Measurements from ENCODE around the gene C1QTNF12.
A peak's percentile ranks its signal among the peaks of the same experiment; 100 is the strongest.

Gene C1QTNF12

GRCh38 chr1:1239614-1240347 lies 6.7 kb downstream of the C1QTNF12 start:
- DNase-seq, result no peak

- no peak for DNase-seq
These were observed 7.3 kb downstream of the C1QTNF12 start for GRCh38 chr1:1239227-1239613.

DNA sequence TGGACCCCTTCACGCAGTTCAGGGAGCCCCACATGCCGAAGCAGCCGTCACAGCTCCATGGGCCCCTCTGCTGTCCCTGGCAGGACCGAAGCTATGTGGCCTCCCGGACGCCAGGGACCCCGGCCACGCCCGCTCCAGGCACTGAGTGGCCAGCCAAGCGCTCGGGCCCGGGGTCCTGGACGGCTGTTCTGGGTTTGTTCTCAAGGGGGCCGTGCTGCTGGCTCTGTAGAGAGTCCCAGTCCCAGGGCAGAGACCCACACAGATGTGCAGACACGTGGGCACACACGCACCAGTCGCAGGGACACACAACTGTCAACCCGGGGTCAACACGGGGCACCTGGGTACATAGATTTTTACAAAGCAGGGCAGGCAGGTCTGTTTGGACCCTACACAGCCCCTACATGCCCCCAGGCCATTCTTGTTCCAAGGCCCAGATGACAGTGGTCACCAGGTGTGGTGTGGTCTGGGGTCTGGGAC lies 7.8 kb downstream of the C1QTNF12 start:
- DNase-seq, result no peak

DNA sequence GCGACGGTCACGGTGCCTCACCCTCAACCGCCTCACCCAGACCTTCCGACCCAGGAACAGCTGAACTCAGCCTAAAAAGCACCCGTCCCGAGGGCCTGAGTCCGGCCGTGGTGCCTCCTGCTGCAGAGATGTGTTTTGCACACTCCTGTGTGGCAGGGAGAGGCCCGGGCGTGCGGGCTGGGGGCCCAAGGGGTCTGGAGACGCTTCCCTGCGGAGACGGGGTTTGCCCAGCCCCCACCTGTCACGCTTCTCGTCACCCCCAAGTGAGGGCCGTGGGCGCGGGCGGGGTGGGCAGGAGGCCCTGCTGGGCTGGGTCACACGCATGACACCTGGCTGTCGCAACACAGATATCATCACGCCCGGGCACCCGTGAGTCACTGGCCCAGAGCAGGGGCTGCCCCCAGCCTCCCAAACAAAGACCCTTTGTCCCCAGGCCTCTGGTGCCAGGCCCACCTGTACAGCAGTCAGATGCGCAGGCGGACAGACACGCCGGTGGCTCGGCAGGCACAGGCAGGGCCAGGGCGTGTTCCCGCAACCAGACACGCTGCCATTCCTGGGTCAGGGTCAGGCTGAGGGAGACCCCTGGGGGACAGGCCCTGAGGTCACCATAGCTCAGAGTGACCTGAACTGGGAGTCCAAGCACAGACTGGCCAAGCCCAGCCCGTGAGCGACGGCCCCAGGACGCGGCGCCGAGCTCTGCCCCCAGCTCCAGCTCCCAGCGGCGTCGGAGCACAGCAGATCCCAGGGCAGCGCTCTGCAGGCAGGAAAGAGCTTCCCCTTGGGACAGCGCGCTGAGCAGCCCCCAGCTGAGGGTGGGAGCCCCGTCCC lies 8.4 kb downstream of the C1QTNF12 start:
- no peak for DNase-seq

DNA sequence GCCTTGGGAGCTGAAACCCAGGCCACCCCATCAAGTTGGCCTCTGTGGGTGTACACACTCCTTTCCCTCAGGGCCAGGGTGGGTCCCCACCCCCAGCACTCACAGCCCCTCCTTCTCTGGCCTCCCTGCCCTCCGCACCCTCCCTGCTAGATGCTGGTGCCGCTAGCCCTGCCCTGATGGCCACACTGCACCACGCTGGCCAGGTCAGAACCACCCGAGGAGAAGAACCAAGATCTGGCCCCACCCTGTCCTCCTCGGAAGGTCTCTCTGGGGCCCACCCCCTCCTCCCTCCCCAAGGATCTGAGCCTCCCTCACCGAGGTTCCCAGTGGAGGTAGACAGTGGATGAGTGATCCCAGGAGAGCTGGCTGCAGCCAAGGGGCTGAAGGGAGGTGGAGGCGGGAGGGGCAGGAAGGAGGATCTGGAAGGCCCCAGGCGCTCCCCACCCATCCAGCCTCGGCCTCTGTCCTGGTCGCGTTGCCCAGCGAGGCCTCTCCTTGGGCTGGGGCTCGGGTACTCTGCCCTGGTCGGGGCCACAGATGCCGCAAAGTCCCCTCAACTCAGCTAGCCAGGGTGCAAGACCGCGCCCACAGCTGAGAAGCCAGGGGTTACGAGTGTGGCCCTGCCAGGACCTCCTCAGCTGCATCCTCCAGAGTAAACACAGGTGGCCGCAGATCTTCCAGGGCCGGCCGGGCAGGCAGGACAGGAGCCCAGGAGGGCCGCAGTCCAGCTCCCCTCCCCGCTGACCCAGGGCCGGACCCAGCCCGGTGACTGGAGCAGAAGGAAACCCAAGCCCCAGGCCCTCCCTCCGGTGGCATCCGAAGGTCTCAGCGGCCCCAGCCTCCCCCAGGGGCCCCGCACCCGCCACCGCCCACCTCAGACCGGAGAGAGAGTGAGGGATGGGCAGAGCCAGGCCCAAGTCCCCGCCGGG lies 9.3 kb downstream of the C1QTNF12 start:
- DNase-seq, result no peak

DNA sequence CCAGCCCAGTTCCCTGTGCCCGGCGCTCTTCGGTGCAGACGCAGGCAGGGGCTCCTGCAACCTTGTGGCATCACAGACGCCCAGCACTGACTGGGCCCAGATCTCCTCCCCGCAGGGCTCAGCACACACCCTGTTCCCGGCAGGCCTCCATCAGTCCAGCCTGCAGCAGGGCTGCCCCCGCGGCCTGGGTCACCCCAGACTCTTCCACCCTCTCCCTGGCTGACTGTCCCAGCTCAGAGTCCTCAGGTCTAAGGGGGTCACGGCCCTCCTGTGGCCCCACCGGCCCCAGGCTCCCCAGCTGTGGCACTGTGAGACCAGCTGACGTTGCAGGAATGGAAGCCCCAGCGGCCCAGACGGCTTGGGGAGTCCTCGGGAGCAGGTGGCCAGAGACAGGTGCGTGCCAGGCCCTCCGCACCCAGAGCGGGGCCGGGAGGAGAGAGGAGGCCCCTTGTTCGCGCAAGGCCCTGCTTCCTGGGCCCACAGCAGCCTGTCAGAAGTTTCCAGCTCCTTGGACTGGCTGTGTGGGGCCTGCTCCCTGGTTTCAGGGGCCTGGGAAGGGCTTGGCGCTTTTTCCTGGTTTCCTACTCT lies 10.3 kb downstream of the C1QTNF12 start:
- no peak for DNase-seq

- DNase-seq, result no peak
These were observed 11.3 kb downstream of the C1QTNF12 start for GRCh38 chr1:1235016-1235744.

DNA sequence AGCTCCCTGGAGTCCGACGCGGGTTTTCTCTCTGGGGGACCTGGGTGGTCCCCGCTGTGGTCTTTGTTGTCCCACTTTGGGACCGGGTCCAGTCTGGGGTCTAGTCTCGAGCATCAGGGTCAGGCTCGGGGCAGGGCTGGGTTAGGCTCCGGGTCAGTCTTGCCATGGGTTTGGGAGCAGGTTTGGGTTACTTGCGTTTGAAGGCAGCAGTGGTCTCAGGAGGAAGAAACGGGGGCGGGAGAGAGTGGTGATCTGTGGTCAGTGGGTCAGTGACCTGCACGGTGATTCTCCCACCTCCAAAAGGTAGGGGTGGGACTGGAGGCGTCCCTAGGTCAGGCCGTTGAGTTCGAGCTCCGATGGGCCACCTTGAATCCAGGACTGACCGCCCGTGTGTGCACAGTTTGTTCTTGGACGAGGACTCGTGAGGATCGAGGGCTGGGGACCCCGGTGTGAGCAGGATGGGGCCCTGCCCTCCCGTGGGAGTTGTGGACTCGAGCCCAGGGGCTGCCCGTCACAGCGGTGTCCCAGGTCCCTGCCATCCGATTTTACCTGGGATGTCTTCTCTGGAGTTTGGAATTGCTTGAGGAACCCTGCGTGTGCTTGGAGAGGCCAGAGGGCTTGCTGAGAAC lies 12.2 kb downstream of the C1QTNF12 start:
- DNase-seq, result no peak

GRCh38 chr1:1233567-1233892 lies 13.0 kb downstream of the C1QTNF12 start:
- DNase-seq, result no peak

DNA sequence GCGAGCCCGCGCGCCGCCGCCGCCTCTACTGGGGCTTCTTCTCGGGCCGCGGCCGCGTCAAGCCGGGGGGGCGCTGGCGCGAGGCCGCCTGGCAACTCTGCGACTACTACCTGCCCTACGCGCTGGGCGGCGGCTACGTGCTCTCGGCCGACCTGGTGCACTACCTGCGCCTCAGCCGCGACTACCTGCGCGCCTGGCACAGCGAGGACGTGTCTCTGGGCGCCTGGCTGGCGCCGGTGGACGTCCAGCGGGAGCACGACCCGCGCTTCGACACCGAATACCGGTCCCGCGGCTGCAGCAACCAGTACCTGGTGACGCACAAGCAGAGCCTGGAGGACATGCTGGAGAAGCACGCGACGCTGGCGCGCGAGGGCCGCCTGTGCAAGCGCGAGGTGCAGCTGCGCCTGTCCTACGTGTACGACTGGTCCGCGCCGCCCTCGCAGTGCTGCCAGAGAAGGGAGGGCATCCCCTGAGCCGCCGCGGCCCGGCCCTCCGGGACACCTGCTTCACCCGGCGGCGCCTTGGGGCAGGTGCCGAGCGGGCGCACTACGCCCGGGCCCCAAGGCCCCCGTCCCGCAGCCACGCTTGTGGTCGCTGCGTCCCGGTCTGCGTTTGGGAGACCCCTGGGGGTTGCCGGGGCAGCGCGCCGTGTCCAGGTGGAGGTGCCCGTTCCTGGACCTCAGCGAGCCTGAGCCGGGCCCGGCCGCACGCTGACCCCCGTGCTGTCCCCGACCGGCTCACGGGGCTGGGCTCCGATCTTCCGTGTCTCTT lies 13.5 kb downstream of the C1QTNF12 start:
- DNase-seq, result no peak

DNA sequence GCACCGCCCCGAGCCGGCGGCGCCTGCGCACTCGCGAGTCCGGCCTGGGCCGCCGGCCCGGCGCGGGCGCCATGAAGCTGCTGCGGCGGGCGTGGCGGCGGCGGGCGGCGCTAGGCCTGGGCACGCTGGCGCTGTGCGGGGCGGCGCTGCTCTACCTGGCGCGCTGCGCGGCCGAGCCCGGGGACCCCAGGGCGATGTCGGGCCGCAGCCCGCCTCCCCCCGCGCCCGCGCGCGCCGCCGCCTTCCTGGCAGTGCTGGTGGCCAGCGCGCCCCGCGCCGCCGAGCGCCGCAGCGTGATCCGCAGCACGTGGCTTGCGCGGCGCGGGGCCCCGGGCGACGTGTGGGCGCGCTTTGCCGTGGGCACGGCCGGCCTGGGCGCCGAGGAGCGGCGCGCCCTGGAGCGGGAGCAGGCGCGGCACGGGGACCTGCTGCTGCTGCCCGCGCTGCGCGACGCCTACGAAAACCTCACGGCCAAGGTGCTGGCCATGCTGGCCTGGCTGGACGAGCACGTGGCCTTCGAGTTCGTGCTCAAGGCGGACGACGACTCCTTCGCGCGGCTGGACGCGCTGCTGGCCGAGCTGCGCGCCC lies 14.2 kb downstream of the C1QTNF12 start, which contains the start of gene B3GALT6:
Gene B3GALT6, plus strand, starts transcription at position 30 of the 588 bp plus-strand sequence. Its CDS starts 42 bp downstream, at position 72.
- no peak for DNase-seq

- peak; percentile 95 for DNase-seq
These were observed 14.9 kb downstream of the C1QTNF12 start, which contains the start of gene SDF4 for GRCh38 chr1:1231400-1232207. Gene SDF4, minus strand, starts transcription at chr1:1232001. Its CDS starts 3,229 bp downstream, at chr1:1228772.

DNA sequence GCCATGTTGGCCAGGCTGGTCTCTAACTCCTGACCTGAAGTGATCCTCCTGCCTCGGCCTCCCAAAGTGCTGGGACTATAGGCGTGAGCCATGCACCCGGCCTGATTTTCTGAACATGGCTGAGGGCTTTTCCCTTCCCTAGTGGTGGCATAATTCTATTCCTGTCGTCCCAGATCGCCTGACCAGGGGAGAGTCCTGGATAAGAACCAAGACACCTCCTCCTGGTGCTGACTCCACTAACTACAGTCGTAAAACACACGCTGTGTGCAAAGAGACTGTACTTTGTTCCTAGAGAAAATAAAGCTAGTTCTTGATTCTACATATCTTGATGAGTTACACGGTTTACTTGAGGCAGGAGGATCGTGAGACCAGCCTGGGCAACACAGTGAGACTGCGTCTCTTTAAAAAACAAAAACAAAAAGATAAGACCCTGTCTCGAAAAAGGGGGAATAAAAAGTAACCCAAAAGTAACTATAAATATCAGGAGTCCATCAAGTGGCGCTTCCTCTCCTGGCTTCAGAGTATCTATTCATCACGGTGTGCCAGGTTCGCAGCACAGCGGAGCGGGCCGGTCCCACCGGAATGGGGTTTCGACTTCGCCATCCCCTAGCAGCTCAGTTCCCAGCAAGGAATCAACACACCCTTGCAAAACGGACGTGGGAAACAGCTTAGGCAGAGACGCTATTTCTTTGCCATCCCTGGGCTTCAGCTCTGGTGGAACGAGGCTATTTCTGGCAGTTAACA lies 15.7 kb downstream of the C1QTNF12 start:
- no peak for DNase-seq

DNA sequence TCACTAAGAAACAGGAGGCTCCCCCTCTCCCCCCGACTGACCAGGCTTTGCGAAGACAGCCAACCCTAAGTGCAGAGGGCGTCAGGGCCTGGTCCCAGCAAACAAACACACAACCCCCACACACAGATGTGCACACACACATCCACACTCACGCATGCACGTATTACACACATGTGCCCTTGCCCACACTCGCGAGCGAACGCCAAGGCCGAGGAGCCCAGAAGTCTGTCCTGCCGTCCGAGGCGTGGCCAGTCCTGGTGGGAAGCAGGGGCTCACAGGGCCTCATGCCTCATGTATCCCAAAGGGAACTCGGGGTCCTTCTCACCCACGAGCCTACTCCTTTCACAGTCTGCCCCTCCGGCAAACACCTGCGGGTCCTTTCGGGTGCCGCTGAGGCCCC lies 16.8 kb downstream of the C1QTNF12 start:
- no peak for DNase-seq

DNA sequence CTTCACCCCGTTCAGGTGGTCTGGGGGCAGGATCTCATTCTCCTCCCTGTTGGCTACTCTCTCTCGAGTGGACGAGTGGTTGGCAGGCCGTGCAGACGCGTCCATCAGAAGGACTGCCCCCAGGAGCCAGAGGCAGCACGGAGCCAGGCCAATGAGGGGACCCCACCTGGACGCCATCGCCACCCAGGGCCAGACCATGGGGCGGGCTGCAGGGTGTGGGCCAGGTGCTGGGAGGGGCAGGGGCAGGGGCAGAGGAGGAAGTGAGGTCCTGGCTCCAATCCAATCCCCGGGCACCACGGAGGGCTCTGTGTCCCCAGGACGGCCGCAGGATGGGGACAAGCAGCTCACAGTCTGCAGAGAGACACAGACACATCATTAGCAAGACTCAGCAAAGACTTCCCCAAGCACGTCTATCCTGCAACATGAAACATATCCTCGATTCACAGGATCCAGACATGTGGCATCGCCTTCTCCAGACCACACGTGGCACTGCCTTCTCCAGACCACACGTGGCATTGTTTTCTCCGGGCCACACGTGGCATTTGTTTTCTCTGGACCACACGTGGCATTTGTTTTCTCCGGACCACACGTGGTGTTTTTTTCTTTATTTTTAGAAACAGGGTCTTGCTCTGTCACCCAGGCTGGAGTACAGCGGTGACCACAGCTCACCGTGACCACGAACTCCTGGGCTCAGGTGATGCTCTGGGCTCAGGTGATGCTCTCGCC lies 17.8 kb downstream of the C1QTNF12 start:
- no peak for DNase-seq

DNA sequence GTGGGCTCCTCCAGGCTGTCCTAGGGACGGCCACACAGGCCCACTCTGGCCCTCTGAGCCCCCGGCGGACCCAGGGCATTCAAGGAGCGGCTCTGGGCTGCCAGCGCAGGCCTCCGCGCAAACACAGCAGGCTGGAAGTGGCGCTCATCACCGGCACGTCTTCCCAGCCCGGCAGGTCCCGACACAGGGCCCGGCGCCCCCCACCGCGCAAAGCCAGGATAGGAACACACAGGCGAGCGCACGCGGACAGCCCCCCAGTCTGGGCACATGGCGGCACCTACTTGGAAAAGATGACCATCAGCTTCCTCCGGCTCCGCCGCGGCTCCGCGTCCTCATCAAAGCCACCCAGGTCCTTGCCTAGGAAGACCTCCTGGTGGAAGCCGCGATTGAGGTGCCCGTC lies 18.3 kb downstream of the C1QTNF12 start:
- DNase-seq, result no peak

- no peak for DNase-seq
These were observed 19.1 kb downstream of the C1QTNF12 start for GRCh38 chr1:1227386-1227785.

All from activated gamma-delta T cell treated with Interleukin-2 at 50 U/mL for 16 hours (primary cell).